Upper lobe of left lung (tissue), 6 donors: ENCODE measurements around the gene RPAIN. TPM values are rescaled to one million over a fixed set of nuclear protein-coding genes. Genes with fewer than 3 reads are reported as not detected.
A peak's percentile ranks its signal among the peaks of the same experiment; 100 is the strongest.

Experiments
- ATAC-seq, 2 donors: fragments of 200-7000 bp; cut with Tn5 transposase; one replicate each; pipeline ENCODE4 v1.9.1; 2022; ENCODE audit warnings: mild to moderate bottlenecking in 2 of 2, moderate library complexity in 2 of 2; ENCODE audit not compliant: low FRiP score in 2 of 2
- DNase-seq, 2 donors: peaks; one replicate each; pipeline ENCODE4 v3.0.0-alpha.2; 2019 to 2020
- H3K27ac ChIP-seq, 4 donors: fragments of 200-600 bp; sonication (generic); one replicate each; pipeline ENCODE4 v1.5.1; 2016 to 2019
- H3K27me3 ChIP-seq, 4 donors: fragments of 200-600 bp; sonication (generic); one replicate each; pipeline ENCODE4 v1.5.1; 2017 to 2019
- H3K36me3 ChIP-seq, 4 donors: fragments of 200-600 bp; sonication (generic); one replicate each; pipeline ENCODE4 v1.5.1; 2016 to 2019
- H3K4me1 ChIP-seq, 4 donors: fragments of 200-600 bp; sonication (generic); one replicate each; pipeline ENCODE4 v1.5.1; 2018 to 2019
- H3K4me3 ChIP-seq, 4 donors: fragments of 200-600 bp; sonication (generic); one replicate each; pipeline ENCODE4 v1.5.1; 2017 to 2019; ENCODE audit warnings: mild to moderate bottlenecking in 2 of 4, moderate library complexity in 1 of 4
- H3K9me3 ChIP-seq, 4 donors: fragments of 200-600 bp; sonication (generic); one replicate each; pipeline ENCODE4 v1.5.1; 2018 to 2019
- EP300 ChIP-seq, 4 donors: sonication (generic); formaldehyde crosslinking; IDR thresholded peaks; one replicate each; pipeline ENCODE4 v1.5.1; 2017; ENCODE audit warnings: antibody characterized with exemption in 4 of 4, control low read depth in 2 of 4
- POLR2A ChIP-seq, 4 donors: fragments of 450-650 bp; IDR thresholded peaks; one replicate each; pipeline ENCODE4 v1.5.1; 2016 to 2017; ENCODE audit warnings: antibody characterized with exemption in 4 of 4, mild to moderate bottlenecking in 2 of 4
- POLR2AphosphoS5 ChIP-seq, 2 donors: sonication (generic); formaldehyde crosslinking; IDR thresholded peaks; one replicate each; pipeline ENCODE4 v1.5.1; 2017; ENCODE audit warnings: antibody characterized with exemption in 2 of 2
- WGBS, 2 donors: methylation state at CpG; one replicate each; pipeline ENCODE4 v1.1.5; 2017 to 2018; 5-methylcytosine and 5-hydroxymethylcytosine counted together
- total RNA-seq, 6 donors: library from RNA; depleted of rRNA in 4 of 6; stranded (reverse); fragments of >200 nt in 4 of 6; gene quantifications; one replicate each; pipeline versions ENCODE4 v1.1.0 to v1.2.1, GENCODE V29; 2016 to 2021
- TF ChIP-seq, protein P1 (sequence below), 6 experiments: fragments of 450-650 bp in 4 of 6; fragments of 200-600 bp in 2 of 6; sonication (generic) in 2 of 6; IDR thresholded peaks; one replicate each; pipeline ENCODE4 v1.5.1; 2016 to 2019; ENCODE audit warnings: antibody characterized with exemption in 6 of 6
- donor health status: DM: no; HTN: no; CAD: no; lungs with moderate emphysema.
- donor health status: DM: no; HTN: yes; CAD: no; lungs with severe emphysema.

Gene RPAIN
- total RNA-seq, 6 donors from 2014 or later = 32.2 to 78.6 (median 47.1) TPM

DNA sequence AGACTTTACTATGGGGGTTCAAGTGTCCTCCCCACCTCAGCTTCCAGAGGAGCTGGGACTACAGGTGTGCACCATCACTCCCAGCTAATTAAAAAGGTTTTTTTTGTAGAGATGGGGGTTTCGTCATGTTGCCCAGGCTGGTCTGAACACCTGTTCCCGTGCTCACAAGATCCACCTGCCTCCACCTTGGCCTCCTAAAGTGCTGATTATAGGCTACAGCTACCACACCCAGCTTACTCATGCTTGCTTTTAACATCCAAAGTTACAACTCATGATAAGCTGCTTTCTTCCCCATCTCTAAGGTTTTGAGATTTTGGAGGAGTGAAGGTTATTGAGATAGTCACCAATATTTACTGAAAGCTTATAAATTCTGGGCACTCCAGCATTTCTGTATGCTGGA lies 3.1 kb upstream of the RPAIN start:
- ATAC-seq = no peak
- H3K4me3 ChIP-seq = no peak overlapping the region
- no peak for TF ChIP-seq POLR2AphosphoS5 (IDR thresholded peaks at IDR 0.05)
- TF ChIP-seq EP300 (IDR thresholded peaks at IDR 0.05) = no peak
- TF ChIP-seq, protein P1, sequence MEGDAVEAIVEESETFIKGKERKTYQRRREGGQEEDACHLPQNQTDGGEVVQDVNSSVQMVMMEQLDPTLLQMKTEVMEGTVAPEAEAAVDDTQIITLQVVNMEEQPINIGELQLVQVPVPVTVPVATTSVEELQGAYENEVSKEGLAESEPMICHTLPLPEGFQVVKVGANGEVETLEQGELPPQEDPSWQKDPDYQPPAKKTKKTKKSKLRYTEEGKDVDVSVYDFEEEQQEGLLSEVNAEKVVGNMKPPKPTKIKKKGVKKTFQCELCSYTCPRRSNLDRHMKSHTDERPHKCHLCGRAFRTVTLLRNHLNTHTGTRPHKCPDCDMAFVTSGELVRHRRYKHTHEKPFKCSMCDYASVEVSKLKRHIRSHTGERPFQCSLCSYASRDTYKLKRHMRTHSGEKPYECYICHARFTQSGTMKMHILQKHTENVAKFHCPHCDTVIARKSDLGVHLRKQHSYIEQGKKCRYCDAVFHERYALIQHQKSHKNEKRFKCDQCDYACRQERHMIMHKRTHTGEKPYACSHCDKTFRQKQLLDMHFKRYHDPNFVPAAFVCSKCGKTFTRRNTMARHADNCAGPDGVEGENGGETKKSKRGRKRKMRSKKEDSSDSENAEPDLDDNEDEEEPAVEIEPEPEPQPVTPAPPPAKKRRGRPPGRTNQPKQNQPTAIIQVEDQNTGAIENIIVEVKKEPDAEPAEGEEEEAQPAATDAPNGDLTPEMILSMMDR (IDR thresholded peaks at IDR 0.05) = no peak
- TF ChIP-seq POLR2A (IDR thresholded peaks at IDR 0.05) = no peak
- H3K36me3 ChIP-seq = peaks cover 0 to 51% (median 27%) of the 10 kb centered on the region in 4 donors
- WGBS, 2 donors = 88 to 91% methylated on average over 2 of the region's 2 CpGs
- H3K4me1 ChIP-seq = peaks cover 29 to 39% (median 34%) of the 10 kb centered on the region in 4 donors
- no peak for DNase-seq
- H3K9me3 ChIP-seq = no peaks in the 10 kb centered on the region
- no peaks in the 10 kb centered on the region for H3K27me3 ChIP-seq
- no peak overlapping the region for H3K27ac ChIP-seq

DNA sequence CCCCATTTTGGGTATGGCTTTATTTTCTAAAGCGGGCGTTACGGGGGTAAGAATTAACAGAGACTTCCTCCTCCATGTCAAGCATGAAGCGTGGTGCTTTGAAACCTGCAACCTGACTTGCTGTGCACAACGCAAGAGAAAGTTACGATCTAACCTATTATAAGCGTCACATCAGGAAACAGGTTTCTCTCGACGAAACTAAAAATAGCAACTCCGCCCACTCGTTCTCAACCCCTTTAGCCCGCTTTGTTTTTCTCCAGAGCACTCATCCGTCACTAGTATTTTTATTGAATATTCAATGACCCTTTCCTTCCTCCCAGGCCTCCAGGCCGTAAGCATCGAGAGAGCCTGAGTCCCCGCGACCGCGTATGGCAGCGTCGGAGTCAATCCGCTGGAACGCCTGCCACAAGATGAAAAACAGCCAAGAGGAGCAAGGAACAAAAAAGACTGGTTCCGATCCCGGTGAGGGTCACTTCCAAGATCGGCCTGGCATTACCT lies 1.1 kb upstream of the RPAIN start:
- H3K9me3 ChIP-seq = no peaks in the 10 kb centered on the region
- peaks cover 2 to 51% (median 26%) of the 10 kb centered on the region in 4 donors for H3K36me3 ChIP-seq
- H3K27me3 ChIP-seq = no peaks in the 10 kb centered on the region
- 0 to 1% methylated on average over 25 to 26 of the region's 26 CpGs for WGBS, 2 donors
- peaks cover 29 to 43% (median 33%) of the 10 kb centered on the region in 4 donors for H3K4me1 ChIP-seq
- H3K4me3 ChIP-seq = peak overlapping the region; percentile 80 to 95 (median 88)
- peak overlapping the region; percentile 84 to 92 (median 90) for H3K27ac ChIP-seq
- DNase-seq (peak in 1 of 2 donors; percentile 52), ATAC-seq (peak in 1 of 2 donors; percentile 5)
- no peak for TF ChIP-seq POLR2A (IDR thresholded peaks at IDR 0.05)
- no peak for TF ChIP-seq POLR2AphosphoS5 (IDR thresholded peaks at IDR 0.05)
- TF ChIP-seq EP300 (IDR thresholded peaks at IDR 0.05) = no peak
- TF ChIP-seq, protein P1 (IDR thresholded peaks at IDR 0.05) = no peak

DNA sequence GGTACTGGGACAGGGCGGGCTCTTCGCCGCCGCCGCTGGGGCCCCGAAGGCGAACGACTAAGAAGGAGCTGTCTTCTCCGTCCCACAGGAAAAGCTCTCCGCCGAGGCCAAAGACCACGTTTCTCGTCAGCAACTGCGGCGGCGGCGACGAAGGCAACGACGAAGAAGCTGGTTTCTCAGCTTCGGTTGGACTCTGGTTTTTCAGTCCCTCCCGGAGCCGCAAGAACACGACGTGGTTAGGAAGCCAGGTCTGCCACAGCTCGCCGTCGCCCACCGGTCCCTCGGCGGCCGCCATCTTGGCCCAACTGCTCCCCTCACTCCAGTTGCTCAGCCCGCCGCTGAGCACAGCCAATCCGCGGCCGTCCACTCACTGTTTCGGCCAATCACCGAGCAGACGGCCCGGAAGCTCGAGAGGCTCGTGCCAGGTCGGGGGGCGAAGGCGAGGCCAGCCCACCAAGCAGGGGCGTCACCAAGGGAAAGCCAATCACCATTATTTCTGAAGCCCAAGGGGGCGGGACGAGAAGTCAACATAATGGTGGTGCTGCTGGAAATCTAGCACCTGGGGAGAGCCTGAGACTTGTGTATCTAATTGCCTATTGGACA lies 525 bp upstream of the RPAIN start, which contains the start of gene NUP88:
Gene NUP88, minus strand, starts transcription at position 307 of the 603 bp plus-strand sequence. Its CDS starts 12 bp downstream, at position 295.
- peak; percentile 99 for ATAC-seq
- no peaks in the 10 kb centered on the region for H3K9me3 ChIP-seq
- peak; percentile 97 to 98 for DNase-seq
- H3K27ac ChIP-seq = peak within 1 kb of the TSS; percentile 84 to 92 (median 90)
- 0% methylated on average over 2 to 30 of the region's 49 CpGs for WGBS, 2 donors
- H3K4me3 ChIP-seq = peak within 1 kb of the TSS; percentile 80 to 95 (median 88)
- peaks cover 29 to 43% (median 32%) of the 10 kb centered on the region in 4 donors for H3K4me1 ChIP-seq
- no peaks in the 10 kb centered on the region for H3K27me3 ChIP-seq
- TF ChIP-seq POLR2AphosphoS5 (IDR thresholded peaks at IDR 0.05) = peak; percentile 90 to 94
- TF ChIP-seq, protein P1 (IDR thresholded peaks at IDR 0.05) = no peak
- TF ChIP-seq EP300 (IDR thresholded peaks at IDR 0.05) = no peak
- TF ChIP-seq POLR2A (IDR thresholded peaks at IDR 0.05) = peak in 3 of 4 donors; percentile 74 to 86 (median 85)
- H3K36me3 ChIP-seq = peaks cover 2 to 51% (median 25%) of the 10 kb centered on the region in 4 donors

DNA sequence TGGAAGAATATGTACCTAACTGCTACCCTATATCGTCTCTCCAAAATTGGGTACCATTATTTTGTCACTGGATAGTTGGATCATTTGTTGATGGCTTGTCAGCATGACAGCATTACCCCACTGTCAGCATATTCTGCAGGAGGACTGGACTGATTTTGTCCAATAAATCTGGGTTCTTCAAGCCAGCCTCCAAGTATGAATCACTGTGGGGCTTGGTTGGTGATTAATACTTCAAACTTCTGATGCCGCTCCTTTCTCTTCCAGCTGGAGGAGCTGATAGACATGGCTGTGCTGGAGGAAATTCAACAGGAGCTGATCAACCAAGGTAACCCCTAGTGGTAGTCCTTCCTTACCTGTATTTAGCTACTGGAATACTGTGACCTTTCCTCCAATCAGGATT lies 2.5 kb downstream of the RPAIN start:
- ATAC-seq = no peak
- DNase-seq = no peak
- Histone ChIP-seq H3K27me3 (no peaks in the 10 kb centered on the region), H3K4me1 (peaks cover 17 to 31% (median 25%) of the 10 kb centered on the region in 4 donors), H3K9me3 (no peaks in the 10 kb centered on the region), H3K27ac (no peak overlapping the region), H3K4me3 (no peak overlapping the region), H3K36me3 (peaks cover 11 to 62% (median 48%) of the 10 kb centered on the region in 4 donors)
- 96 to 97% methylated on average over 2 of the region's 2 CpGs for WGBS, 2 donors
- TF ChIP-seq EP300 (IDR thresholded peaks at IDR 0.05) (no peak), POLR2AphosphoS5 (IDR thresholded peaks at IDR 0.05) (no peak), POLR2A (IDR thresholded peaks at IDR 0.05) (no peak)
- TF ChIP-seq, protein P1 (IDR thresholded peaks at IDR 0.05) = no peak
